Measurements from ENCODE around the gene USH1C. TPM values are rescaled to one million over a fixed set of nuclear protein-coding genes. Genes with fewer than 3 reads are reported as not detected.

USH1C gene
- total RNA-seq, 1 donor from 2014 or later = 1.1 TPM

GRCh38 chr11:17504330-17505107 lies 39.7 kb downstream of the USH1C start:
- no peak overlapping the region for H3K4me3 ChIP-seq (ENCODE audit: low read depth, low read length)
- no peak for DNase-seq (ENCODE audit: low read depth)
- TF ChIP-seq CTCF (conservative IDR thresholded peaks at IDR 0.05; ENCODE audit: low read depth, low read length) = peak; percentile 82

- no peak for TF ChIP-seq CTCF (conservative IDR thresholded peaks at IDR 0.05; ENCODE audit: low read depth, low read length)
- DNase-seq (ENCODE audit: low read depth) = no peak
- H3K4me3 ChIP-seq (ENCODE audit: low read depth, low read length) = no peak overlapping the region
Measured at GRCh38 chr11:17502630-17503029, 41.6 kb downstream of the USH1C start.

GRCh38 chr11:17500673-17501072 lies 43.5 kb downstream of the USH1C start:
- DNase-seq (ENCODE audit: low read depth) = no peak
- TF ChIP-seq CTCF (conservative IDR thresholded peaks at IDR 0.05; ENCODE audit: low read depth, low read length) = no peak
- H3K4me3 ChIP-seq (ENCODE audit: low read depth, low read length) = no peak overlapping the region

- no peak for DNase-seq (ENCODE audit: low read depth)
- no peak overlapping the region for H3K4me3 ChIP-seq (ENCODE audit: low read depth, low read length)
- TF ChIP-seq CTCF (conservative IDR thresholded peaks at IDR 0.05; ENCODE audit: low read depth, low read length) = no peak
Measured at GRCh38 chr11:17498475-17498874, 45.7 kb downstream of the USH1C start.

- no peak for TF ChIP-seq CTCF (conservative IDR thresholded peaks at IDR 0.05; ENCODE audit: low read depth, low read length)
- DNase-seq (ENCODE audit: low read depth) = no peak
- H3K4me3 ChIP-seq (ENCODE audit: low read depth, low read length) = no peak overlapping the region
Measured at GRCh38 chr11:17498058-17498457, 46.2 kb downstream of the USH1C start.

- TF ChIP-seq CTCF (conservative IDR thresholded peaks at IDR 0.05; ENCODE audit: low read depth, low read length) = no peak
- H3K4me3 ChIP-seq (ENCODE audit: low read depth, low read length) = no peak overlapping the region
- no peak for DNase-seq (ENCODE audit: low read depth)
Measured at GRCh38 chr11:17496406-17496805, 47.8 kb downstream of the USH1C start.

GRCh38 chr11:17494019-17494418 lies 50.2 kb downstream of the USH1C start:
- no peak for DNase-seq (ENCODE audit: low read depth)
- no peak for TF ChIP-seq CTCF (conservative IDR thresholded peaks at IDR 0.05; ENCODE audit: low read depth, low read length)
- no peak overlapping the region for H3K4me3 ChIP-seq (ENCODE audit: low read depth, low read length)
